Measurements from ENCODE around the gene GCSAML.
A peak's percentile ranks its signal among the peaks of the same experiment; 100 is the strongest.
"Not testable (repeated sequence)": the region's sequence is repeated elsewhere in the genome, so short reads cannot be mapped to it uniquely, and the experiment has no call there.

Gene GCSAML

GRCh38 chr1:247548769-247549182, at the start of gene GCSAML:
TSS of gene GCSAML (plus strand) at chr1:247549134. CDS start at chr1:247549192, 58 bp downstream.
- peak; percentile 46 for ATAC-seq

GRCh38 chr1:247500865-247501264, 48.1 kb upstream of the GCSAML start:
- no peak for ATAC-seq
- DNase-seq, result no peak

More at GRCh38 chr1:247548769-247549182, at the start of gene GCSAML:
- DNase-seq, result peak; percentile 12

GRCh38 chr1:247506831-247507230, 42.1 kb upstream of the GCSAML start:
- no peak for ATAC-seq
- DNase-seq, result no peak

- DNase-seq (no peak), ATAC-seq (no peak)
Observed at GRCh38 chr1:247517795-247518612, 30.9 kb upstream of the GCSAML start.

- no peak for ATAC-seq
- DNase-seq, result no peak
Observed at GRCh38 chr1:247518613-247518891, 30.4 kb upstream of the GCSAML start.

GRCh38 chr1:247521886-247522285, 27.0 kb upstream of the GCSAML start:
- DNase-seq, ATAC-seq: not testable (repeated sequence)

- ATAC-seq, result peak; percentile 74
- DNase-seq, result no peak
Observed at GRCh38 chr1:247528812-247529474, 20.0 kb upstream of the GCSAML start.

GRCh38 chr1:247529771-247530355, 19.1 kb upstream of the GCSAML start:
- no peak for ATAC-seq

GRCh38 chr1:247530785-247531184, 18.1 kb upstream of the GCSAML start:
- no peak for DNase-seq

More at GRCh38 chr1:247529771-247530355, 19.1 kb upstream of the GCSAML start:
- no peak for DNase-seq

GRCh38 chr1:247531937-247532336, 17.0 kb upstream of the GCSAML start:
- DNase-seq (no peak), ATAC-seq (no peak)

More at GRCh38 chr1:247530785-247531184, 18.1 kb upstream of the GCSAML start:
- ATAC-seq, result no peak

- DNase-seq (no peak), ATAC-seq (no peak)
Observed at GRCh38 chr1:247535402-247535801, 13.5 kb upstream of the GCSAML start.

GRCh38 chr1:247536340-247536739, 12.6 kb upstream of the GCSAML start, which contains the start of gene OR2C3:
TSS of gene OR2C3 (minus strand) at chr1:247536440. CDS start at chr1:247532511, 3,929 bp downstream.
- DNase-seq (no peak), ATAC-seq (no peak)

- DNase-seq (no peak), ATAC-seq (no peak)
Observed at GRCh38 chr1:247538561-247538960, 10.4 kb upstream of the GCSAML start.

- DNase-seq (no peak), ATAC-seq (no peak)
Observed at GRCh38 chr1:247539215-247539614, 9.7 kb upstream of the GCSAML start.

GRCh38 chr1:247540581-247540980, 8.4 kb upstream of the GCSAML start:
- no peak for DNase-seq

GRCh38 chr1:247542811-247543210, 6.1 kb upstream of the GCSAML start:
- ATAC-seq (no peak), DNase-seq (no peak)

More at GRCh38 chr1:247540581-247540980, 8.4 kb upstream of the GCSAML start:
- no peak for ATAC-seq

GRCh38 chr1:247548092-247548491, 842 bp upstream of the GCSAML start:
- no peak for DNase-seq

GRCh38 chr1:247551721-247552120, 2.8 kb downstream of the GCSAML start:
- ATAC-seq (no peak), DNase-seq (no peak)

More at GRCh38 chr1:247548092-247548491, 842 bp upstream of the GCSAML start:
- ATAC-seq, result no peak

- ATAC-seq (no peak), DNase-seq (no peak)
Observed at GRCh38 chr1:247552231-247552630, 3.3 kb downstream of the GCSAML start.

GRCh38 chr1:247557926-247558674, 9.2 kb downstream of the GCSAML start:
- no peak for DNase-seq
- peak; percentile 59 for ATAC-seq

GRCh38 chr1:247561711-247562110, 12.8 kb downstream of the GCSAML start:
- no peak for DNase-seq
- ATAC-seq, result no peak

GRCh38 chr1:247562198-247562597, 13.3 kb downstream of the GCSAML start:
- DNase-seq (no peak), ATAC-seq (no peak)

Data from stimulated activated naive CD8-positive, alpha-beta T cell treated with anti-CD3 and anti-CD28 coated beads, Interleukin-15, Interleukin-2, amounts not matched to agents 100 U/mL and 50 U/mL, for 24 hours (primary cell).